Right lung (tissue), 5 donors: Measurements from ENCODE around the gene FBXO3. TPM values are rescaled to one million over a fixed set of nuclear protein-coding genes. Genes with fewer than 3 reads are reported as not detected.
"Not testable (repeated sequence)": the region's sequence is repeated elsewhere in the genome, so short reads cannot be mapped to it uniquely, and the experiment has no call there.

Experiments
- DNase-seq, 2 donors: peaks; one replicate each; pipeline ENCODE4 v3.0.0-alpha.2; 2013
- polyA plus RNA-seq, 5 donors: library from polyadenylated mRNA; unstranded; fragments of 120-200 nt; gene quantifications; one replicate each; pipeline versions ENCODE4 v1.2.1 to v1.2.3, GENCODE V29; 2013; ENCODE audit warnings: inconsistent platforms in 1 of 5, low replicate concordance in 1 of 5; ENCODE audit not compliant: insufficient read length in 5 of 5, insufficient read depth in 1 of 5

Gene FBXO3
- polyA plus RNA-seq, 5 donors, result 38.1 to 57.3 (median 55.9) TPM

- DNase-seq, result no peak
Observed at GRCh38 chr11:33730716-33731115, 43.6 kb downstream of the FBXO3 start.

GRCh38 chr11:33729072-33729664, 45.2 kb downstream of the FBXO3 start:
- not testable (repeated sequence) for DNase-seq

- DNase-seq, result not testable (repeated sequence)
Observed at GRCh38 chr11:33727539-33727938, 46.8 kb downstream of the FBXO3 start.

- DNase-seq, result no peak
Observed at GRCh38 chr11:33725496-33725895, 48.8 kb downstream of the FBXO3 start.

- DNase-seq, result peak; percentile 77 to 80
Observed at GRCh38 chr11:33724644-33725035, 49.7 kb downstream of the FBXO3 start.

- no peak for DNase-seq
Observed at GRCh38 chr11:33723238-33723881, 51.0 kb downstream of the FBXO3 start.

- DNase-seq, result no peak
Observed at GRCh38 chr11:33722590-33723234, 51.6 kb downstream of the FBXO3 start.

GRCh38 chr11:33721984-33722383, 52.3 kb downstream of the FBXO3 start:
- no peak for DNase-seq

GRCh38 chr11:33721426-33721825, 52.9 kb downstream of the FBXO3 start:
- no peak for DNase-seq

- no peak for DNase-seq
Observed at GRCh38 chr11:33719587-33719986, 54.7 kb downstream of the FBXO3 start.

- no peak for DNase-seq
Observed at GRCh38 chr11:33718440-33718839, 55.9 kb downstream of the FBXO3 start.

- no peak for DNase-seq
Observed at GRCh38 chr11:33716243-33716642, 58.1 kb downstream of the FBXO3 start.

- no peak for DNase-seq
Observed at GRCh38 chr11:33713856-33714398, 60.4 kb downstream of the FBXO3 start.

GRCh38 chr11:33713151-33713855, 61.0 kb downstream of the FBXO3 start:
- no peak for DNase-seq

GRCh38 chr11:33712436-33712835, 61.9 kb downstream of the FBXO3 start:
- DNase-seq, result no peak

GRCh38 chr11:33709466-33709865, 64.9 kb downstream of the FBXO3 start:
- no peak for DNase-seq

GRCh38 chr11:33708985-33709384, 65.3 kb downstream of the FBXO3 start:
- no peak for DNase-seq

- DNase-seq, result not testable (repeated sequence)
Observed at GRCh38 chr11:33707831-33708230, 66.5 kb downstream of the FBXO3 start.

GRCh38 chr11:33706966-33707365, 67.4 kb downstream of the FBXO3 start:
- DNase-seq, result no peak

- DNase-seq, result no peak
Observed at GRCh38 chr11:33706546-33706945, 67.8 kb downstream of the FBXO3 start.

GRCh38 chr11:33704240-33705002, 69.9 kb downstream of the FBXO3 start:
- no peak for DNase-seq

GRCh38 chr11:33703788-33704187, 70.5 kb downstream of the FBXO3 start:
- no peak for DNase-seq
